ENCODE measurements around the gene MED29. TPM values are rescaled to one million over a fixed set of nuclear protein-coding genes. Genes with fewer than 3 reads are reported as not detected.

The MED29 gene
- total and polyA plus RNA-seq, 2 of the 4 experiments (the other 2 are of a cell fraction), result 17.6 to 28.8 TPM

DNA sequence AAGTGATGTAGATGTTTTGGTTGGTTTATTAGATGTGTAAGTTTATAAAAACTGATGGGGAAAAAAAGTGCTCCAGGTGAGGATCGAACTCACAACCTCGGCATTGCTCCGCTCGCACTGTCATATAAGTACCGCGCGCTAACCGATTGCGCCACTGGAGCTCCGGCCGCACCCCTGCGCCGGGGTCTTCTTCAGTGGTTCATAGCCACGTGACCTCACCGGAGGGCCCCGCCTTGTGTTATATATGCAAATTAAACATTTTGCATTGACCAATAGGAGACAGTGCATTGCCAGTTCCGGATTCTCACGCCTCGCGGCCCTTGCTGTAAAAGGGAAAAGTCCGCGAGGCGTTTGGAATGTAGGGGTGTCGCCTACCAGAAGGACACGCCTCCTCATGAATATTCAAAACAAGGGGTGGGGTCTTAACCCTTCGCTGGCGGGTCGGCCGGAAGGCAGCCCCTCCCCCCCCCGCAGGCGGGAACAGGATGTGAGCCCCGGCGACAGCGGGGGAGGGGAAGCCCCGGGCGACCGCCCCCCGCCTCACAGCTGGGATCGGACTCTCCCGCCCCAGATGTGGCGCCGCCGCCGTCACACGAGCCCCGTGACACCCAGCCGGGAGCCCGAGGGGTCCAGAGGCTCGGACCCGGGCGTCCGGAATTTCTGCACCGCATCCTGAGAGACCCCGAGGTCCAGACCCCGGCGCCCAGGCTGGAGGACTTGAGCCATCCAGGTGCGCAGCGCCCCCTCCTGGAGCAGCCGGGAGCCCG is 21.1 kb downstream of the MED29 start, which contains the start of gene PLEKHG2:
Gene PLEKHG2 (plus strand): TSS at position 570 of the 767 bp plus-strand sequence. CDS start 1,418 bp downstream, outside the sequence.
- ChIA-PET POLR2A (ENCODE audit: unreplicated experiment) (interaction anchor here (1.0 to 1.5 kb wide), 2 partner anchors 9 to 16 kb away, joined by 3 to 6 read pairs; no protein-coding TSS in a partner anchor), CTCF (interaction anchor here (0.8 to 2.3 kb wide), 5 partner anchors 11 to 24 kb away, joined by 3 to 28 read pairs (median 5); partner anchors contain the start of genes MED29 and RPS16)
- DNase-seq, result peak; percentile 100
- peak within 1 kb of the TSS; percentile 87 for H4K5ac ChIP-seq (ENCODE audit: low read depth, low read length)
- peaks cover 9% of the 10 kb centered on the region; the same call in 1 of the 2 replicates for H3K9me1 ChIP-seq (ENCODE audit: insufficient read depth, low read length)
- peaks cover 33% of the 10 kb centered on the region for H3K36me3 ChIP-seq (ENCODE audit: control insufficient read depth, insufficient read depth, low read length)
- BruUV-seq (replicated peaks), result no TSS peak
- H3K27ac ChIP-seq (ENCODE audit: insufficient read depth, low read length), result peak within 1 kb of the TSS; percentile 98
- peak within 1 kb of the TSS; percentile 29 for H2BK20ac ChIP-seq (ENCODE audit: low read depth, low read length)
- H4K20me1 ChIP-seq (ENCODE audit: insufficient read depth, low read length), result peaks cover 52% of the 10 kb centered on the region
- peak within 1 kb of the TSS; percentile 100 for H2AK9ac ChIP-seq (replicated peaks; ENCODE audit: low read depth, low read length, poor library complexity)
- H2BK15ac ChIP-seq (ENCODE audit: low read depth, low read length), result peak within 1 kb of the TSS; percentile 74; the same call in 2 of the 3 replicates
- peak within 1 kb of the TSS; percentile 71 for H3K4me2 ChIP-seq (ENCODE audit: low read depth, low read length)
- H2AK5ac ChIP-seq (ENCODE audit: low read depth, low read length), result peak within 1 kb of the TSS; percentile 98
- peak within 1 kb of the TSS; percentile 98 for H4K91ac ChIP-seq (ENCODE audit: insufficient read depth, low read depth, low read length)
- H3K79me1 ChIP-seq (ENCODE audit: low read depth in 1 of 2, low read length in 2 of 2), result peaks cover 10 to 54% of the 10 kb centered on the region in 2 experiments; a peak in 3 of 4 replicates
- H2AFZ ChIP-seq (replicated peaks; ENCODE audit: low read length, poor library complexity), result peak within 1 kb of the TSS; percentile 92
- peak within 1 kb of the TSS; percentile 98 for H3K4ac ChIP-seq (ENCODE audit: low read depth, low read length)
- peak within 1 kb of the TSS; percentile 90 for H2BK120ac ChIP-seq (ENCODE audit: low read depth, low read length)
- intact Hi-C loops (cut with micrococcal nuclease), result loop anchor here (1.0 to 2.0 kb wide), 5 partner anchors 9 to 289 kb away; partner anchors contain the start of gene SAMD4B
- peak within 1 kb of the TSS; percentile 99 for H3K9ac ChIP-seq (ENCODE audit: low read depth, low read length)
- H3K4me3 ChIP-seq (ENCODE audit: insufficient read depth, low read depth, low read length), result peak within 1 kb of the TSS; percentile 90
- peaks cover 26% of the 10 kb centered on the region for H3K4me1 ChIP-seq (ENCODE audit: control insufficient read depth, insufficient read depth, low read length)
- peak within 1 kb of the TSS; percentile 100 for H3K14ac ChIP-seq (replicated peaks; ENCODE audit: low read depth, low read length)
- H4K8ac ChIP-seq (ENCODE audit: low read depth in 2 of 2, low read length in 2 of 2), result peak within 1 kb of the TSS; percentile 85 to 94
- ATAC-seq (ENCODE audit: low read depth), result peak; percentile 55
- H2BK5ac ChIP-seq (ENCODE audit: low read depth, low read length, poor library complexity, severe bottlenecking), result peak within 1 kb of the TSS; percentile 88
- peak within 1 kb of the TSS; percentile 99 for H3K56ac ChIP-seq (ENCODE audit: extremely low read depth, insufficient read depth, low read length)
- H3K23ac ChIP-seq (ENCODE audit: low read depth, low read length), result peak within 1 kb of the TSS; percentile 95
- dilution Hi-C loops (cut with HindIII; ENCODE audit: low sequenced_read_pairs, unreplicated experiment), result no loop called here
- H3K27me3 ChIP-seq (ENCODE audit: control insufficient read depth, insufficient read depth, low read length), result no peaks in the 10 kb centered on the region
- no peaks in the 10 kb centered on the region for H3K9me3 ChIP-seq (ENCODE audit: control insufficient read depth, insufficient read depth, low read length)
- H3K18ac ChIP-seq (ENCODE audit: low read depth, low read length), result peak within 1 kb of the TSS; percentile 50
- 0% methylated on average over 16 of the region's 60 CpGs; no CpG with 5 or more reads in 1 of the 2 experiments for WGBS, 2 experiments (ENCODE audit: extremely low coverage in 2 of 2, insufficient read length in 1 of 2)
- in situ Hi-C loops (cut with MboI; ENCODE audit: low sequenced_read_pairs), result no loop called here
- TF ChIP-seq, protein P1, sequence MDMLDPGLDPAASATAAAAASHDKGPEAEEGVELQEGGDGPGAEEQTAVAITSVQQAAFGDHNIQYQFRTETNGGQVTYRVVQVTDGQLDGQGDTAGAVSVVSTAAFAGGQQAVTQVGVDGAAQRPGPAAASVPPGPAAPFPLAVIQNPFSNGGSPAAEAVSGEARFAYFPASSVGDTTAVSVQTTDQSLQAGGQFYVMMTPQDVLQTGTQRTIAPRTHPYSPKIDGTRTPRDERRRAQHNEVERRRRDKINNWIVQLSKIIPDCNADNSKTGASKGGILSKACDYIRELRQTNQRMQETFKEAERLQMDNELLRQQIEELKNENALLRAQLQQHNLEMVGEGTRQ (IDR thresholded peaks at IDR 0.05; ENCODE audit: low read depth, low read length), result peak; percentile 91
- TF ChIP-seq POLR2A (IDR thresholded peaks at IDR 0.05; ENCODE audit: low read depth, low read length), result peak; percentile 77
- TF ChIP-seq RAD21 (IDR thresholded peaks at IDR 0.05; ENCODE audit: low read length), result peak; percentile 54
- peak; percentile 31; the same call in 1 of the 2 replicates for TF ChIP-seq FOS (IDR thresholded peaks at IDR 0.05; ENCODE audit: low read depth, low read length)
- TF ChIP-seq RFX5 (IDR thresholded peaks at IDR 0.05; ENCODE audit: low read depth, low read length), result no peak
- TF ChIP-seq, protein P2, sequence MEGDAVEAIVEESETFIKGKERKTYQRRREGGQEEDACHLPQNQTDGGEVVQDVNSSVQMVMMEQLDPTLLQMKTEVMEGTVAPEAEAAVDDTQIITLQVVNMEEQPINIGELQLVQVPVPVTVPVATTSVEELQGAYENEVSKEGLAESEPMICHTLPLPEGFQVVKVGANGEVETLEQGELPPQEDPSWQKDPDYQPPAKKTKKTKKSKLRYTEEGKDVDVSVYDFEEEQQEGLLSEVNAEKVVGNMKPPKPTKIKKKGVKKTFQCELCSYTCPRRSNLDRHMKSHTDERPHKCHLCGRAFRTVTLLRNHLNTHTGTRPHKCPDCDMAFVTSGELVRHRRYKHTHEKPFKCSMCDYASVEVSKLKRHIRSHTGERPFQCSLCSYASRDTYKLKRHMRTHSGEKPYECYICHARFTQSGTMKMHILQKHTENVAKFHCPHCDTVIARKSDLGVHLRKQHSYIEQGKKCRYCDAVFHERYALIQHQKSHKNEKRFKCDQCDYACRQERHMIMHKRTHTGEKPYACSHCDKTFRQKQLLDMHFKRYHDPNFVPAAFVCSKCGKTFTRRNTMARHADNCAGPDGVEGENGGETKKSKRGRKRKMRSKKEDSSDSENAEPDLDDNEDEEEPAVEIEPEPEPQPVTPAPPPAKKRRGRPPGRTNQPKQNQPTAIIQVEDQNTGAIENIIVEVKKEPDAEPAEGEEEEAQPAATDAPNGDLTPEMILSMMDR (conservative IDR thresholded peaks at IDR 0.05; ENCODE audit: low read depth, low read length), result peak; percentile 75
- TF ChIP-seq RCOR1 (IDR thresholded peaks at IDR 0.05; ENCODE audit: insufficient replicate concordance, low read length), result no peak
- TF ChIP-seq, protein P3, sequence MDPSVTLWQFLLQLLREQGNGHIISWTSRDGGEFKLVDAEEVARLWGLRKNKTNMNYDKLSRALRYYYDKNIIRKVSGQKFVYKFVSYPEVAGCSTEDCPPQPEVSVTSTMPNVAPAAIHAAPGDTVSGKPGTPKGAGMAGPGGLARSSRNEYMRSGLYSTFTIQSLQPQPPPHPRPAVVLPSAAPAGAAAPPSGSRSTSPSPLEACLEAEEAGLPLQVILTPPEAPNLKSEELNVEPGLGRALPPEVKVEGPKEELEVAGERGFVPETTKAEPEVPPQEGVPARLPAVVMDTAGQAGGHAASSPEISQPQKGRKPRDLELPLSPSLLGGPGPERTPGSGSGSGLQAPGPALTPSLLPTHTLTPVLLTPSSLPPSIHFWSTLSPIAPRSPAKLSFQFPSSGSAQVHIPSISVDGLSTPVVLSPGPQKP (IDR thresholded peaks at IDR 0.05; ENCODE audit: borderline replicate concordance, low read depth, low read length), result peak; percentile 18; the same call in 1 of the 2 replicates
- peak; percentile 83 for TF ChIP-seq MAZ (IDR thresholded peaks at IDR 0.05; ENCODE audit: borderline replicate concordance, low read depth, low read length)
- TF ChIP-seq CHD1 (IDR thresholded peaks at IDR 0.05; ENCODE audit: low read depth, low read length), result 0 out of 2 replicates have a peak, but pooled peaks have one; percentile 31
- peak; percentile 95 for TF ChIP-seq BHLHE40 (IDR thresholded peaks at IDR 0.05; ENCODE audit: low read depth, low read length)
- peak; percentile 44 for TF ChIP-seq SMC3 (IDR thresholded peaks at IDR 0.05; ENCODE audit: low read depth, low read length)
- no peak for TF ChIP-seq NFE2L2 (IDR thresholded peaks at IDR 0.05; ENCODE audit: low read depth, low read length)
